Trophoblast cell (in vitro differentiated cells and primary cell): ENCODE data around the gene NRXN2.

ENCODE experiments used
- DNase-seq, 2 donors: peaks; one replicate each; pipeline ENCODE4 v3.0.0-alpha.2; 2016
- H2AFZ ChIP-seq: 2 replicates; pipeline ENCODE4 v1.6.1; 2013; ENCODE audit warnings: low read length, moderate library complexity, mild to moderate bottlenecking; ENCODE audit not compliant: insufficient read depth, poor library complexity
- H2AK5ac ChIP-seq: 2 replicates; pipeline ENCODE4 v1.6.1; 2013; ENCODE audit warnings: mild to moderate bottlenecking, low read length
- H2BK120ac ChIP-seq: 2 replicates; pipeline ENCODE4 v1.6.1; 2013; ENCODE audit warnings: low read length, mild to moderate bottlenecking, moderate library complexity; ENCODE audit not compliant: insufficient read depth, poor library complexity
- H2BK12ac ChIP-seq: 2 replicates; pipeline ENCODE4 v1.6.1; 2013; ENCODE audit warnings: mild to moderate bottlenecking, low read length, moderate library complexity
- H2BK5ac ChIP-seq: 2 replicates; pipeline ENCODE4 v1.6.1; 2013; ENCODE audit warnings: low read length, low read depth, moderate library complexity, mild to moderate bottlenecking; ENCODE audit not compliant: poor library complexity
- H3K14ac ChIP-seq: 2 replicates; pipeline ENCODE4 v1.6.1; 2013; ENCODE audit warnings: mild to moderate bottlenecking, low read length
- H3K18ac ChIP-seq: 2 replicates; pipeline ENCODE4 v1.6.1; 2013; ENCODE audit warnings: mild to moderate bottlenecking, low read length
- H3K23ac ChIP-seq: 2 replicates; pipeline ENCODE4 v1.6.1; 2013; ENCODE audit warnings: low read length
- H3K27ac ChIP-seq: 2 replicates; pipeline ENCODE4 v1.5.1; 2013; ENCODE audit warnings: low read depth, mild to moderate bottlenecking, inconsistent platforms, low read length, moderate library complexity
- H3K27me3 ChIP-seq: 2 replicates; pipeline ENCODE4 v1.6.1; 2013; ENCODE audit warnings: inconsistent platforms, mild to moderate bottlenecking, low read length, moderate library complexity; ENCODE audit not compliant: insufficient read depth
- H3K36me3 ChIP-seq, 2 experiments: 1 replicate in 1 of 2; 2 replicates in 1 of 2; pipeline ENCODE4 v1.6.1; 2013; ENCODE audit warnings: low read length in 2 of 2, mild to moderate bottlenecking in 2 of 2, moderate library complexity in 1 of 2; ENCODE audit not compliant: insufficient read depth in 2 of 2, control insufficient read depth in 1 of 2
- H3K4ac ChIP-seq: 2 replicates; pipeline ENCODE4 v1.6.1; 2013; ENCODE audit warnings: low read depth, mild to moderate bottlenecking, low read length, moderate library complexity
- H3K4me1 ChIP-seq, 2 experiments: 1 replicate in 1 of 2; 2 replicates in 1 of 2; pipeline ENCODE4 v1.6.1; 2013; ENCODE audit warnings: low read length in 2 of 2, mild to moderate bottlenecking in 2 of 2, moderate library complexity in 1 of 2; ENCODE audit not compliant: insufficient read depth in 2 of 2, control insufficient read depth in 1 of 2
- H3K4me2 ChIP-seq: 2 replicates; pipeline ENCODE4 v1.6.1; 2013; ENCODE audit warnings: inconsistent platforms, mild to moderate bottlenecking, low read length, moderate library complexity
- H3K4me3 ChIP-seq: 2 replicates; pipeline ENCODE4 v1.5.1; 2013; ENCODE audit warnings: mild to moderate bottlenecking, low read depth, low read length, inconsistent platforms
- H3K79me1 ChIP-seq: one replicate; pipeline ENCODE4 v1.6.1; 2013; ENCODE audit warnings: low read length
- H3K79me2 ChIP-seq: 2 replicates; pipeline ENCODE4 v1.6.1; 2013; ENCODE audit warnings: low read length, mild to moderate bottlenecking; ENCODE audit not compliant: control insufficient read depth, insufficient read depth, poor library complexity
- H3K9ac ChIP-seq: 2 replicates; pipeline ENCODE4 v1.6.1; 2013; ENCODE audit warnings: mild to moderate bottlenecking, low read length
- H3K9me3 ChIP-seq: 2 replicates; pipeline ENCODE4 v1.6.1; 2013; ENCODE audit warnings: low read depth, mild to moderate bottlenecking, control low read depth, inconsistent platforms, low read length; ENCODE audit not compliant: insufficient read depth
- H4K12ac ChIP-seq: 2 replicates; pipeline ENCODE4 v1.6.1; 2013; ENCODE audit warnings: low read depth, mild to moderate bottlenecking, low read length, moderate library complexity
- H4K8ac ChIP-seq: 2 replicates; pipeline ENCODE4 v1.6.1; 2013; ENCODE audit warnings: low read depth, mild to moderate bottlenecking, low read length, moderate library complexity
- H4K91ac ChIP-seq: one replicate; pipeline ENCODE4 v1.6.1; 2013; ENCODE audit warnings: low read depth, mild to moderate bottlenecking, low read length, moderate library complexity
- WGBS: extraction: QIAGEN DNeasy Blood & Tissue Kit; methylation state at CpG from one replicate; pipeline ENCODE4 v1.1.7; 2013; ENCODE audit warnings: missing lambda C conversion rate; ENCODE audit not compliant: insufficient read length, insufficient coverage; ENCODE audit errors: extremely low coverage; 5-methylcytosine and 5-hydroxymethylcytosine counted together

NRXN2 gene

DNA sequence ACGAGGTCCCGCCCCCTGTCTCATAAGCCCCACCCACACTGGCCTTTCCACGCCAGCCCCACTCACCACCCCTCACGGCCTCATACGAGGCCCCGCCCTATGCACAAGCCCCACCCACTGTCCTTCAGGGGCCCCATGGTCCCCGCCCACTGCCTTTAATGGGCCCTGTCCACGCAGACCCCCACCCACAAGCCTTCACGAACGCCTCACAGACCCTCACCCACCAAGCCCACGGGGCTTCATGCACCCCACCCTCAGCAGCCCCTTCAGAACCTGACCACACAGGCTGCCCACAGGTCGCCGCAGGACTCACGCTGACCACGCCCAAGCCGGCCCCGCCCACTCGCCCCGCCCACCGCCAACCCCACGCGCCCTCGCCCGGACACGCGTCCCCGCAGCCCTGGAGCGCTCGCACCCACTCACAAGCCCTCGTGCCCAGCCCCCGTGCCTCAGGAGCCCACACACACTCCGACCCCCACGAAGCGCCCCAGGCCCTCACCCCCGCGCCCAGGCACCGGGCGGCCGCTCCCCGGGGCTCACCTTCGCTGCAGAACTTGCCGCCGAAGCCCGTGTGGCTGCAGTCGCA, 10.5 kb downstream of the NRXN2 start:
- no CpG with 5 or more reads among the region's 45 CpGs for WGBS
- H2BK5ac ChIP-seq, result no peak overlapping the region
- H3K14ac ChIP-seq, result no peak overlapping the region
- no peaks in the 10 kb centered on the region for H3K79me2 ChIP-seq
- H3K4me1 ChIP-seq, result peaks cover 3 to 5% of the 10 kb centered on the region in 2 experiments
- H3K18ac ChIP-seq, result no peak overlapping the region
- no peak overlapping the region for H2BK12ac ChIP-seq
- no peak overlapping the region for H4K12ac ChIP-seq
- no peak overlapping the region for H2BK120ac ChIP-seq
- peaks cover 39% of the 10 kb centered on the region for H3K27me3 ChIP-seq
- no peak overlapping the region for H2AK5ac ChIP-seq
- H3K4me2 ChIP-seq, result peak overlapping the region; percentile 33
- no peak overlapping the region for H3K9ac ChIP-seq
- no peak overlapping the region for H2AFZ ChIP-seq
- H3K36me3 ChIP-seq, result no peaks in the 10 kb centered on the region
- H3K9me3 ChIP-seq, result peaks cover 15% of the 10 kb centered on the region
- H3K4me3 ChIP-seq, result no peak overlapping the region
- H3K4ac ChIP-seq, result no peak overlapping the region
- DNase-seq, result no peak
- no peak overlapping the region for H3K23ac ChIP-seq
- no peak overlapping the region for H3K27ac ChIP-seq
- no peak overlapping the region for H4K91ac ChIP-seq
- H4K8ac ChIP-seq, result no peak overlapping the region
- H3K79me1 ChIP-seq, result no peaks in the 10 kb centered on the region

DNA sequence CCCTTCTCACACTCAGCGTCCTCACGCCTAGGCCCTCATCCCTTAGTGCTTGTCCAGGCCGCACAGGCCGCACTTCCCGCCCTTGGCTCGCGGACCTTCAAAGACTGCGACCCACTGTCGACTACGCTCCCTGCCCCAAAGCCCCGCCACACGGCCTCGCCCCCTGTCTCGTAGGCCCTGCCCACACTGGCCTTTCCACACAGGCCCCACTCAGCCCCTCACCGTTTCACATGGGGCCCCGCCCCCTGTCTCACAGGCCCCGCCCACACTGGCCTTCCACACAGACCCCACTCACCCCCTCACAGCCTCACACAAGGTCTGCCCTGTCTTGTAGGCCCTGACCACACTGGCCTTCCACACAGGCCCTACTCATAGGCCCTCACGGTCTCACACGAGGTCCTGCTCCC, 11.0 kb downstream of the NRXN2 start:
- H3K79me1 ChIP-seq, result no peaks in the 10 kb centered on the region
- no peak overlapping the region for H2AK5ac ChIP-seq
- no peak overlapping the region for H3K4ac ChIP-seq
- H3K36me3 ChIP-seq, result no peaks in the 10 kb centered on the region
- no peak overlapping the region for H3K23ac ChIP-seq
- H3K27ac ChIP-seq, result no peak overlapping the region
- H3K4me3 ChIP-seq, result no peak overlapping the region
- no peak overlapping the region for H4K8ac ChIP-seq
- H4K91ac ChIP-seq, result no peak overlapping the region
- H3K4me2 ChIP-seq, result no peak overlapping the region
- no CpG with 5 or more reads among the region's 19 CpGs for WGBS
- H3K18ac ChIP-seq, result no peak overlapping the region
- H2BK12ac ChIP-seq, result no peak overlapping the region
- peaks cover 39% of the 10 kb centered on the region for H3K27me3 ChIP-seq
- H2BK120ac ChIP-seq, result no peak overlapping the region
- no peaks in the 10 kb centered on the region for H3K79me2 ChIP-seq
- H3K4me1 ChIP-seq, result peaks cover 3 to 5% of the 10 kb centered on the region in 2 experiments
- no peak overlapping the region for H4K12ac ChIP-seq
- no peak for DNase-seq
- no peak overlapping the region for H3K14ac ChIP-seq
- no peak overlapping the region for H2BK5ac ChIP-seq
- H3K9ac ChIP-seq, result no peak overlapping the region
- H2AFZ ChIP-seq, result no peak overlapping the region
- H3K9me3 ChIP-seq, result peaks cover 15% of the 10 kb centered on the region

DNA sequence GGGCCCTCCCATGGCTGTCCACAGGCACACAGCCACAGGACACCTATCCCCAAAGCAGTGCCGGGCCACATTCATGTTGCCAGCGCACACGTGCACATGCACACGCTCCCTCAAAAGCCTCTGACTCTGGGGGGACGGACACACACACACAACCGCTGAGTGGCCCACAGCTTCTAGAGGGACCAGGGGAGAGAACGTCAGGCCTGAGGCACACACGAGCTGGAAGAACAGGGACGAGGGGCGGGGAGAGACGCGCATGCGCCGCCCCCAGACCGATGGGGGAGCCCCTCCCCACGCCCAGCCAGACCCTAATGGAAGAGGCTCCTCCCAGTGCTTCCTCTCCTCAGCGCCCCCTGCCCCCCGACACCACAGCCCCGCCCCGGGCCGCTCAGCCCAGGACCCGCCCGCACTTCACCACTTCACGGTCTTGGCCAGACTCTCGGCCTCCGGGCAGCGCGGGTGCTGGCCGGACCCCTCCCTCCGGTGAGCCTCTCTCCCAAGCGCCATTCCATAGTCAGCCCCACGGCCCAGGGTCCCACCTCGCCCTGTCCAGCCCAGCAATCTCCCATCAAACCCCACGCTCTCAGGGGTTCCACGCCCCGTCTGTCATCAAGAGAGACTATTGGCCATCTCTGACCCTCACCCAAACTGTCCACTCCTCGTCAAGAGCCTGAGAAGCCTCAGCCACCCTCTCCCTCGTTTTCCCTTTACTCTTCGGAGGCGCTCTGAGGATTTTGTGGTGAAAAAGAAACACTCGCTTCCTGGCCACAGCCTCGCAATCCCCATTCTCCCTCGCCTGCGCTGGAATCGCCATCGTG, 11.7 kb downstream of the NRXN2 start:
- no peak overlapping the region for H4K91ac ChIP-seq
- H2BK12ac ChIP-seq, result no peak overlapping the region
- WGBS, result no CpG with 5 or more reads among the region's 46 CpGs

DNA sequence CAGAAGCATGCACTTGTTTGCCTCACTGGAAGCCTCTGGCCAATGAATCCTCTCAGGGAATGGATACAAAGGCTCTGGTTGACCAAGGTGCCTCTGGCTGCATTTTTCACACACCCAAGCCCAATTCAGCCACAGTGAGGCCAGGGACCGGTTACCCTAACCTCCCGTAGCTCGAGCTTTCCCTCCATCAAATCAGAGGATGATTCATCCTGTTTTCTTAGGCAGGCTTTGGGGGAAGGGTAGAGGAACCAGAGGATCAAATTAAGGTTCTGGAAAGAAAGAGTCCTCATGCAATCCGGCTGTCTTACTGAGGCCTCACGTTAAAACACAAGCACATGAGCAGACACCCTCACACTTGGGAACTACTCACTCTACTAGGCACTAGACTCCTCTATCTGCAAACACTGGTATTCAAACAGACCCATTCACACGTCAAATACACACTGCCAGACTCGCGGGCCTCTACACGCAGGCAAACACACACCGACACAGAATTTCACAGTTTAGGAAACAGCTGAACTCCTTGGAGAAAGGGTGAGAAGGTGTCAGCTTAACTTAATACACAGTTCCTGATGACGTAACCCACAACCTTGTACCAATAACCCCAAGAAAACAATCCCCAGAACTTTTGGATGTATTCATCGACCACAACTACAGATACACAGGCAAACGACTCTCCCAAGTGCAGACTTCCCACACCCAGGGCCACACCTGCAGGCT, 12.4 kb downstream of the NRXN2 start:
- no peak overlapping the region for H4K91ac ChIP-seq
- H2AFZ ChIP-seq, result no peak overlapping the region
- no peaks in the 10 kb centered on the region for H3K36me3 ChIP-seq
- H3K4me3 ChIP-seq, result no peak overlapping the region
- no peak overlapping the region for H3K18ac ChIP-seq
- no peak overlapping the region for H2BK120ac ChIP-seq
- H3K14ac ChIP-seq, result no peak overlapping the region
- H3K79me1 ChIP-seq, result no peaks in the 10 kb centered on the region
- no peak overlapping the region for H3K4me2 ChIP-seq
- H2AK5ac ChIP-seq, result no peak overlapping the region
- peaks cover 3 to 5% of the 10 kb centered on the region in 2 experiments for H3K4me1 ChIP-seq
- H2BK12ac ChIP-seq, result no peak overlapping the region
- H2BK5ac ChIP-seq, result no peak overlapping the region
- H4K12ac ChIP-seq, result no peak overlapping the region
- H3K9ac ChIP-seq, result no peak overlapping the region
- no peaks in the 10 kb centered on the region for H3K79me2 ChIP-seq
- WGBS, result no CpG with 5 or more reads among the region's 13 CpGs
- H3K4ac ChIP-seq, result no peak overlapping the region
- H3K9me3 ChIP-seq, result peaks cover 15% of the 10 kb centered on the region
- H3K27ac ChIP-seq, result no peak overlapping the region
- no peak overlapping the region for H4K8ac ChIP-seq
- no peak for DNase-seq
- peaks cover 39% of the 10 kb centered on the region for H3K27me3 ChIP-seq
- no peak overlapping the region for H3K23ac ChIP-seq

More for the DNA sequence above, 11.7 kb downstream of the NRXN2 start:
- Histone ChIP-seq H3K79me2 (no peaks in the 10 kb centered on the region), H3K36me3 (no peaks in the 10 kb centered on the region), H3K23ac (no peak overlapping the region), H2AFZ (no peak overlapping the region), H3K27ac (no peak overlapping the region), H3K27me3 (peaks cover 39% of the 10 kb centered on the region), H4K8ac (no peak overlapping the region), H3K79me1 (no peaks in the 10 kb centered on the region), H2AK5ac (no peak overlapping the region), H4K12ac (no peak overlapping the region), H3K4ac (no peak overlapping the region), H3K9me3 (peaks cover 15% of the 10 kb centered on the region), H3K18ac (no peak overlapping the region), H3K9ac (no peak overlapping the region), H3K4me2 (no peak overlapping the region), H3K14ac (no peak overlapping the region), H3K4me3 (no peak overlapping the region), H2BK120ac (no peak overlapping the region), H3K4me1 (peaks cover 3 to 5% of the 10 kb centered on the region in 2 experiments), H2BK5ac (no peak overlapping the region)
- no peak for DNase-seq
